Measurements from ENCODE around the gene ACTMAP.
"Not testable (repeated sequence)": the region's sequence is repeated elsewhere in the genome, so short reads cannot be mapped to it uniquely, and the experiment has no call there.

ACTMAP gene, protein sequence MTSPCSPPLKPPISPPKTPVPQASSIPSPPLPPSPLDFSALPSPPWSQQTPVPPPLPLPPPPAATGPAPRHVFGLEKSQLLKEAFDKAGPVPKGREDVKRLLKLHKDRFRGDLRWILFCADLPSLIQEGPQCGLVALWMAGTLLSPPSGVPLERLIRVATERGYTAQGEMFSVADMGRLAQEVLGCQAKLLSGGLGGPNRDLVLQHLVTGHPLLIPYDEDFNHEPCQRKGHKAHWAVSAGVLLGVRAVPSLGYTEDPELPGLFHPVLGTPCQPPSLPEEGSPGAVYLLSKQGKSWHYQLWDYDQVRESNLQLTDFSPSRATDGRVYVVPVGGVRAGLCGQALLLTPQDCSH

DNA sequence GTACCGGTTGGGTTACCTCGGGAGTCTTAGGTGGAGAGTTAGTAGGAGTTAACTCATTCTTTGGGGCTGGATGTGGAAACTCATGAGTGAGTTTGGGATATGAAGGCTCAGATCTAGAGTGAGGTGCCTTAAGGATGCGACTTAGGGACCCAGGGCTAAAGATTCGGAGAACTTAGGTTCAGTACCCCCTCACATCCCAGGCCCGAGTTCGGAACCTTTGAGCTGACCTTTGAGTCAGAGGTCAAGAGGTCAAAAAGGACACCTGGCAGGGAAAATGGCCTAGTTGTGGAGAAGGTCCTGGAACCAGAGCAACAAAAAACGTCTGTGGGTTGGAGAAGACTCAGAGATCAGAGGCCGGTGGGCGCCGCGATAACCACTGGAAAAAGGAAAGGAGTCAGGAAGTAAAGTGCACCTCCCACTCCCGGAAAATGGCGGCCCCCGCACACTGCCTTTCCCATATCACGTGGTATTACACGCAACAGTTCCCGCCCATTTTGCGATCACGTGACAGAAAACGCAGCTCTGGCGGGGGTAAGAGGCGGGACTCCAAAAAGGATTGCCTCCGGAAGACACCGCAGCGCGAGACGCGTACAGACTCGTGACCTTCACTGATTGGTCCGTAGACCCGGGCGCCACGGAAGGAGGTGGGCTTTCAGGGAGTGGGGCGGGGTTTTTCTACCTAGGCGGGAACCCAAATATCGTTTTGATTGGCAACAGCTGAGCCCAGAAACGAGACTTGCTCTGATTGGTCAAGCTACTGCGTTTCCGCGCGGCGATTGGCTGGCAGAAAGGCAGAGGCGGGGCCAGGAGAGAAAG is at the start of gene ACTMAP:
Gene ACTMAP (minus strand): TSS at position 420 of the 816 bp plus-strand sequence. CDS start 674 bp downstream, outside the sequence.
- DNase-seq, result peak; percentile 99

DNA sequence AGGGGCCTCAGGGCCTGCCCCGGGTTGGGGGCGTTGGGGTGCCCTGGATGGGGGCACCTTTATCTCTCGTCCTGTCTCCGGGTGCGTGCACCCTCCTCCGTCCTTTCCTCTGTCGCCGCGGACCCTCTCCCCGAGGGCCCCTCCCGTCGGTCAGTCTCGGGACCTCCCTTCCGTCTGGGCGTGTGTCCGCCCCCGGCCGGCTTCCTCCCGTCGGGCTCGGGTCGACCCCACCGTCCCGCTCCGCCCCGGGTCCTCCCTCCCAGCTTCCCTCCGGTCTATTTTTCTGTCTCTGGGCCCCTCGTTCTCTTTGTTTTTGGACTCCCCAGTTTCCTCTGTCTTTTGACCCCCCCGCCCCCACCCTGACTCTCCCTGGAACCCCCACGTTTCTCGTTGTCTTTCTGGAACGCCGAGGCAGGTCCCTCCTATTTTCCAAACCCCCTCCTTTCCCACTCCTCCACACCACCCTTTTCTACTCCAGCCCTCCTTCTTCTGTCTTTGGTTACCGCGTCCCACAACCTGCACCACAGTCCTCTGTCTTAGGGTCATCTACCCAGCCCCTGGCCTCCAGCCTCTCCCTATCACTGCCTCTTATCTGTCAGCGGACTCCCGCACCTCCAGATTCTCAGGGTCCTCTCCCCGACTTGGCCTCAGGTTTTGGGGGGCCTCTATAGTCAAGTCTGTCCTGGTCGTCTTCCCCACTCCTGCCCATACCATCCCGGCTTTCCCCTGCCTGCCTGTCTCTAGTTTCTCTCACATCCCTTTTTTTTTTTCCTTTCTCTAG is 49.5 kb upstream of the ACTMAP start:
- DNase-seq, result no peak

DNA sequence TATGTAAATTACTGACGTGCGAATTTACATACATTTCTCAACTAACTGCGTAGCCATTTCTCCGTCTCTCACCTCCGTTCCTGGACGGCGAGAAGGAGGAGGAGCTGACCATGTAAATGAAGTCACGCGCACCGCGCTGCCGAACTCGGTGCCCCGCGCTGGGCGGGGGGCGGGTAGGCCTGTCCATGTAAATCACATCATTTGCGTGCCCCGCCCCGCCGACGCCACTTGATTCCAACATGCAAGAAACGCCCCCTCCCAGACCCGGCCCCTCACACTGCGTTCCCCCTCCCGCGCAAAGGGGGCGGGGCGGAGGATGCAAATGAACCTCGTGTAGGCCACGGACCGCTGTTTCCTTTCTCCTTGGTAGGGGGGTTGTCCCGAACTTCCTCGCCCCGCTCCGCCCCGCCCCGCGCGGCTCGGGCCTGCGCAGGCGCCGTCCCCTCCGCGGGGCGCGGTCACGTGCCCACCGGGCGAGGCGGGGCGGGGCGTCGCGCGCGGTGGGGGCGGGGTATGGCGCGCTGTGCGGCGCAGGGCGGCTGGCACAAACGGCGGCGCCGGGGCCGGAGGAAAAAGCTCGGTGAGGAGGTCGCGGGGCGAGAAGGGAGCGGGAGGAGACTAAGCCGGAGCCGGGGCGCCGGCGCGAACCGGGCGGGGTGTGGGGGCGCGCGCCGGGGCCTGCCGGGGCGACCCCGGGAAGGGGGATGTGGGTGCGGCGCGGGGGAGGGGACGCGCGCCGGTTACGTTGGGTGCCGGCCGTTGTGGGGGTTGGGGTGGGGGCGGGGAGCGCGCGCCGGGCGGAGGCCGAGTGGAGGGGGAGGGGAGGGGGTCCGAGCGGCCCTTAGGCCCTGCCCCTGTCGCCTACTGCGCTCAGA is 48.6 kb upstream of the ACTMAP start, which contains the start of gene EGLN2:
Gene EGLN2 (plus strand): TSS at position 509 of the 875 bp plus-strand sequence. CDS start 1,382 bp downstream, outside the sequence.
- peak; percentile 98 for DNase-seq

DNA sequence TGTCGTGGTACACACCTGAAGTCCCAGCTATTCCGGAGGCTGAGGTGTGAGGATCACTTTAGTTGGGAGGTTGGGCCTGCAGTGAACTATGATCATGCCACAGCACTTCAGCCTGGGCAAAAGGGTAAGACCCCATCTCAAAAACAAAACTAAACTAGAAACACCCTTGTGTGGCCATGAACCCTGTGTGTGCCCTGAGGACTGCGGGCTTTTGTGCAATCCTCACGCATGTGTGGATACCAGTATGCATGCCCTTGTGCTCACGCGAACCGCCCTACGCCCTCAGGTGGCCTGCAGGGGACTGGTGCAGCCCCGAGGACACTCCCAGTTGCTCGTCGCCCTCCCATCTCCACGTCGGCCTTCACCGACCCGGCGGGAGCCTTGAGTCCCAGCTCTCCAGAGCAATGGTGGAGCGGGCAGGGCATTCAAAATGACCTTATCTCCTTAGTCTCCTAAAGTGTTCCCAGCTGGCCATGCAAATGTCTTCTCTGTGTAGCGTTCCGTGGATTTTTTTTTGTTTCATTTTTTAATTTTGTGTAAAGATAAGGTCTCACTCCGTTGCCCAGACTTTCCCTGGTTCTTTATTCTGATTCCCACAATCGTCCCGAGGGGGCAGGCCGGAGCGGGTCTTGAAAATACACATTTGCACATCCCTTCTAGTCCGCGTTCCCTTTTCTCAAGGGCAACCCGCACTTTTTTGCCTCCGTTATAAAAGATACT is 47.8 kb upstream of the ACTMAP start:
- peak; percentile 66 for DNase-seq

DNA sequence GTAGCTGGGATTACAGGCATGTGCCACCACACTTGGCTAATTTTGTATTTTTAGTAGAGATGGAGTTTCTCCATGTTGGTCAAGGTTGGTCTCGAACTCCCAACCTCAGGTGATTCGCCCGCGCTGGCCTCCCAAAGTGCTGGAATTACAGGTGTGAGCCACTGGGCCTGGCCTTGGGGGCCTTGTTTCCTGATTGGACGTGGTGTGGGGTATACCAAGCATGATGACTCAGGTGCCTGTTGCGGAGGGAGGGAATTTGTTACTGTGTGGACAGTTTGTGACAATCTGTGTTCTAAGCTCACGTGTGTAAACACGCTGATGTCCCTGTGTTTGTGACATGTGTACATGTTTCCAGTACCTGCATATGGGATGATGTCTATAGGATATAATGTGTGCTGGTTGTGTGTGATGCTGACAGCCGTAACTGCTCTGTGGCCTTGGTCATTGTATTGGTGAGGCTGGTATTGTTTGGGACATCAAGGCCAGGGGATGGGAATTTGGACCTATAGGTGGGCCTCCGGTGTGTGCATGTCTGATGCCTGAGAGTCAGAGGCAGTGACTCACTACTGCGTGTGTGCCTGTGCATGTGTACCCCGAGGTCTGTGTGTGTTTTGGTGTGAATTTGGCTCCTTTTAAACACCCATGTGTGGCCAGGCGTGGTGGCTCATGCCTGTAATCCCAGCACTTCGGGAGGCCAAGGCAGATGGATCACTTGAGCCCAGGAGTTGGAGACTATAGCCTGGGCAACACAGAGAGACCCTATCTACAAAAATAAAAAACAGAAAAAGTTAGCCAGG is 47.1 kb upstream of the ACTMAP start:
- no peak for DNase-seq

DNA sequence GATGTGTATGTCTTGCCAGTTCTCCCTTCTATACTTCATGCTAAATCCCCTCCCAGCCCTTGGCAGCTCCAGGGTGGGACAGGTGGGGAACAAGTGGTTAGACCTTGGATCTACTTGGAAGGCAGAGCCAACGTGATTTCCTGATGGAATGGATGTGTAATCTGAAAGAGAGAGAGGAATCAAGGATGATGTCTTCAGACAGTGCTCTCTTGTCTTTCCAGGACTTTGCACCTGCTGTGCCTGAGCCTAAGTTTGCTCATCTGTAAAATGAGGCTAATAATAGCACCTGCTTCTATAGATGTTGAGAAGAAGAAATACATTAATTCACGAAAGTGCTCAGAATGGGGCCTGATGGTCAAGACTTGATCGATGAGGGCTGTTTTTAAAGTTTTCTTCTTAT is 41.7 kb upstream of the ACTMAP start:
- no peak for DNase-seq

DNA sequence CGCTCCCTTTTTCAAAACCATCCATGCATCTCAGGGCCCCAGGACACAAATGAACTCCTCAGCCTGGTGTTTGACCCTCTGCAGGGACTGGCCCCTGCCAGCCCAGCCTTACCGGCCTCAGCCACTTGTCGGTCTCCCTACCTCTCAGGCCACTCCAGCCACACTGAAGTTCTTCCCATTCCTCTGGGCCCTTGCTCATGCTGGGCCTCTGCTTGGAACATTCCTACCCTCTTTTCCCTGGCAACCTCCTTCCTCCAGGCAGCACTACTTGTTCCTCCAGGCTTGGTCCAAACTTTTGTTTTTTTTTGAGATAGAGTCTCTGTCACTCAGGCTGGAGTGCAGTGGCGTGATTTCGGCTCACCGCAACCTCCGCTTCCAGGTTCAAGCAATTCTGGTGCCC is 41.1 kb upstream of the ACTMAP start:
- no peak for DNase-seq

DNA sequence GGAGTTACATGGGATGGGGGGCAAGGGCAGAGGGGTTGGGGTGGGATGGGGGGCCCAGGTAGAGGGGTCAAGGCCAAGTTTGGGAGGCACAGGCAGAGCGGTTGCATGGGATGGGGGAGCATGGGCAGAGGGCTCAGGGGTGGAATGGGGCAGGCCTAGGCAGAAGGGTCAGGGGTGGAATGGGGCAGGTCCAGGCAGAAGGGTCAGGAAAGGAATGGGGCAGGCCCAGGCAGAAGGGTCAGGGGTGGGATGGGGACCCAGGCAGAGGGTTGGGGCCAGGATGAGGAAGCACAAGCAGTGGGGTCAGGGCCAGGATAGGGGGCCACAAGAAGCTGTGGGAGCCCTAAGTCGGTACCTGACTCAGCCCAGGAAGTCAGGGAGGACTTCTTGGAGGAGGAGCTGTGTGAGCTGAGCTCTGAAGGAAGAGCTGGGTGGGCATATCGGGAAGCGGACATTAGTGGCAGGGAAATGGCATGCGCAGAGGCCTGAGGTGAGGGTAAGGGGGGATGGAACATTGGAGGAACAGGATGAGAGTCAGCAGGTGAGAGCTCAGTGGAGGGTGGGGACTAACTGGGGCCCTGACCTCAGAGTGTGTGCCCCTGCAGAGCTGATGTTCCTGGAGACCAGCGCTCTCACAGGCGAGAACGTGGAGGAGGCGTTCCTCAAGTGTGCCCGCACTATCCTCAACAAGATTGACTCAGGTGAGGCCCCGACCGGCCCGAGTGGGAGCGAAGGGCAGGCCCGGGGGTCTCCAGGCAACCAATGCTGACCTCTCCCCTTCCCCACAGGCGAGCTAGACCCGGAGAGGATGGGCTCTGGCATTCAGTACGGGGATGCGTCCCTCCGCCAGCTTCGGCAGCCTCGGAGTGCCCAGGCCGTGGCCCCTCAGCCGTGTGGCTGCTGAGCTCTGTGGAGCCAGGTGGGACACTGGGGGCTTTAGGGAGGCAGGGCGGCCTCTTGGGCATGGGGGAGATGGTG is 36.1 kb upstream of the ACTMAP start:
- DNase-seq, result no peak

DNA sequence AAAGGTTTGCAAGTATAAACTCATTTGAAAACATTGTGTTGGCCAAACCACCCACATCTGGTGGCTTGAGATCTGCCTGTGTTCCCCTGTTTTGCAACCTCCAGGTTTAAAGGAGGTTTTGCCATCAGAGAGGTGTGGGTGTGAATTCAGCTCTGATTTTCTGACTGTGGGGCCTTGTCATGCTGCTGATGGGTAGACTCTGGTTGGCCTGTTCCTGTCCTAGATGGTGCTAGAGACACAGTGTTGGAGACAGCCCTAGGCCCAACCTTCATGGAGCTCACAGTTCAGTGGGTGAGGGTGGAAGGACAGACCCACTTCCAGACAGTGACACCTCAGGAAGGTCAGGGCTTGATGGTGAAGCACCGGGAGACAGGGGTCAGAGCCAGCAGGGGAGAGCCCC is 35.2 kb upstream of the ACTMAP start:
- no peak for DNase-seq

DNA sequence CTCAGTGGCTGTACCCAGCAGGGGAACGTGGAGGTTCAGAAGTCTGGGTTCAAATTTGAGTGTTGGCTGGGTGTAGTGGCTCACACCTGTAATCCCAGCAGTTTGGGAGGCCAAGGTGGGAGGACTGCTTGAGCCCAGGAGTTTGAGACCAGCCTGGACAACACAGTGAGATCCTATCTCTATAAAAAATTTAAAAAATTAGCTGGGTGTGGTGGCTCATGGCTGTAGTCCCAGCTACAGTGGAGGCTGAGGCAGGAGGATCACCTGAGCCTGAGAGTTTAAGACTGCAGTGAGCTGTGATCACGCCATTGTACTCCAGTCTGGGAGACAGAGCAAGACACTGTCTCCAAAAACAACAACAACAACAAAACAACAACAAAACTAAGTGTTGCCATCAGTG is 33.9 kb upstream of the ACTMAP start:
- not testable (repeated sequence) for DNase-seq

DNA sequence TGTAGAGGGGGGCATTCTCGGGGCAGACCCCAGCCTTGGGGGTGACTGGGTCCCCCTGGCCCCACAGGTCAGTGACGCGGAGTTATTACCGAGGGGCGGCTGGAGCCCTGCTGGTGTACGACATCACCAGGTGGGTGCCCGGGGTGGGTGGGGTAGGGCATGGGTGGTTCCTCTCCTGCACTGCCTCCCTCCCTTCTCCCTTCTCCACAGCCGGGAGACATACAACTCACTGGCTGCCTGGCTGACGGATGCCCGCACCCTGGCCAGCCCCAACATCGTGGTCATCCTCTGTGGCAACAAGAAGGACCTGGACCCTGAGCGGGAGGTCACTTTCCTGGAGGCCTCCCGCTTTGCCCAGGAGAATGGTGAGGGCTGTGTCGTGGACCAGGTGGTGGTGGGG is 33.4 kb upstream of the ACTMAP start:
- no peak for DNase-seq

DNA sequence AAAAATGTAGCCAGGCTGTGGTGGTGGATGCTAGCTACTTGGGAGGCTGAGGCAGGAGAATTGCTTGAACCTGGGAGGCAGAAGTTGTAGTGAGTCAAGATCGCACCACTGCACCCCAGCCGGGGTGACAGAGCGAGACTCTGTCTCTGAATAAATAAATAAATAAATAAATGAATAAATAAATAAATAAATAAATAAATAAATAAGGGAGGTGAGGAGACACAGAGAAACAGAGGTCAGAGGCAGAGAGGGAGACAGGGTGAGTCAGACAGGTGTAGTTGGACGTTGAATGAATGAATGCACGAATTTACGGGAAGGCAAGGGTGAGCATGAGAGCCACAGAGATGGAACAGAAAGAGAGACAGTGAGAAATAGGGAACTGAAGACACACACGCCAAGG is 30.9 kb upstream of the ACTMAP start:
- DNase-seq, result no peak

DNA sequence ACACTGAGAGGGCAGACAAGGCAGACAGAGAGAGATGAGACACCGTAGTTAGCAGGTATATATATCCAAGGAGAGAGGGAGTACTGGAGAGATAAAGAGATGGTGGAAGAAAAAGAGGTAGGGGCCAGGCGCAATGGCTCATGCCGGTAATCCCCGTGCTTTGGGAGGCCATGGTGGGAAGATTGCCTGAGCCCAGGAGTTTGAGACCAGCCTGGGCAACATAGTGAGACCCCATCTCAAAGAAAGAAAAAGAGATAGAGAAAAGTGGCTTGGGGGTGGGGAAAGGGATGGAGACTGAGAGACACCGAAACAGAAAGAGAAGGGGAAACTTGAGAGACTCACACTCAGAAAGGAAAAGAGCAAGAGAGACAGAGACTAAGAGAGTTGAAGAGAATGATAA is 30.3 kb upstream of the ACTMAP start:
- DNase-seq, result no peak

DNA sequence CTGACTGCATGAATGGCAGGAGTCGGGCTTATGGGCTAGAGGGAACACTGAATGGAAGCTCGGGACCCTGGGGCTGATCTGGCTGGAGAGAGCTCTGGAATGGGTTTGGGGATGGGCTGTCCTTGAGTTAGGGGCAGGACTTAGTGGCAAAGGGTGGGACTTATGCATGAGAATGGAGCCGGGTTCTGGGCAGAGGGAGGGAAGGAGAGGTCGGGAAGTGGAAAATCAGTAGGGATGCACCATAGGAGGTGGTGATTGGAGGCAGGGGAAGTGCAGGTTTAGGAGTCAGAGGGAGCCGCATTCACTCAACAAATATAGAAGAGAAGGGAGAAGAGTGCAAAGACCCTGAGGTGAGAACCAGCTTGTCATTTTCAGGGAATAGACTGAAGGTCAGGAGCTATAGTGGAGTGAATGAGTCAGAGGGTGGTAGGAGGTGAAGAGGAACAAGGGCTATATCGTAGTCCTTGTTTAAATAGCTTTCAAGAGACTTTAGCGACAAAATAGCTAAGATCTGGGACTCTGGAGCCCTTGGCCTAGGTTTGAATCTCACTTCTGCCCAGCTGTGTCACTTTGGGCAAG is 28.5 kb upstream of the ACTMAP start:
- DNase-seq, result no peak

DNA sequence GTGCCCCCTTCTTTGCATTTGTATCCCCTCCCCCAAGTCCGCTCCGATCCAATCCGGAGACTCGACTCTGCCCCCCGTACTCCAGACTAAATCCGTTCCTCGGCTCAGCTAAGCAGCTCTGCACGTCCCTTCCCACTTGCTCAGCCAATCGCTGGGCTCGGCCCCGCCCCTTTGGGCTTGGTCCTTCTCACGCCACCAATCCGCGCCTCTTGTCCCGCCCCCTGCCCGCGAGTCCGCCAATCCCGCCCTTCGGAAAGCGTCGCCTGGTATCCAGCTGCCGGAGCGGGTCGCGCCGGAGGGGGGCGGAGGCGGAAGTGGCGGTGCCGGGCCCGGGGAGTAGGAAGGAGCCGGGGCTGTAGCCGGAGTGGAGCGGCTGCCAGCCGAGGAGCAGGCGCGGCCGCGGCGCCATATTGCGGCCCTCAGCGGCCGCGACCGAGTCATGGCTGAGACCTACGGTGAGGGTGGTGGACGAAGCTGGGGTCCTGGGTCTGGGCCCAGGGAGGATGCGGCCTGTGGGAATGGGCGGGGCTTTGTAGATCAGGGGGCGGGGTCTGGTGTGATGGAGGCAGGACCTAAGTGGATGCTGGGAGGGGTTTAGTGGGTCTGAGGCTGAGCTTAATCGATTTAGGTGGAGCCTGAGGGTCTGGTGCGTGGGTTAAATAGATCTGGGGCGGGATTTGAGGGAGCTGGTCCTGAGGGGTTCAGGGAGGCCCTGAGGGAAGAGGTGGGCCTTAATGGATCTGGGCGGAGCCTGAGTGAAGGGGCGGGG is 27.8 kb upstream of the ACTMAP start, which contains the start of gene RAB4B:
Gene RAB4B (plus strand): TSS at position 311 of the 769 bp plus-strand sequence. CDS start 129 bp downstream, at position 440.
- DNase-seq, result peak; percentile 99

DNA sequence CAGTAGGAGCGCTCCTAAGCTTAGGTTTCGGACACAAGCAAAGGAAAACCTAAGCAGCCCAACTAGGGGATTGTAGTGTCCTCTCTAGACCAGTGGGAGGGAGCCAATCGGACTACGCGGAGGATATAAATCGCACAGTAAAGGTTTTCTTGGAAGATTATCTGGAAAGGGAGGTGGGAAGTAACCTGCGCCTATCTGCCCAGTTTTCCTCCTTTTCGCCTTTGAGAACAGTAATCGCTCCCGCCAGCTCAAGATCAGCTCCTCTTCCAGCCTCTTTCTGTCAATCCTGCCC is 27.3 kb upstream of the ACTMAP start:
- DNase-seq, result no peak

DNA sequence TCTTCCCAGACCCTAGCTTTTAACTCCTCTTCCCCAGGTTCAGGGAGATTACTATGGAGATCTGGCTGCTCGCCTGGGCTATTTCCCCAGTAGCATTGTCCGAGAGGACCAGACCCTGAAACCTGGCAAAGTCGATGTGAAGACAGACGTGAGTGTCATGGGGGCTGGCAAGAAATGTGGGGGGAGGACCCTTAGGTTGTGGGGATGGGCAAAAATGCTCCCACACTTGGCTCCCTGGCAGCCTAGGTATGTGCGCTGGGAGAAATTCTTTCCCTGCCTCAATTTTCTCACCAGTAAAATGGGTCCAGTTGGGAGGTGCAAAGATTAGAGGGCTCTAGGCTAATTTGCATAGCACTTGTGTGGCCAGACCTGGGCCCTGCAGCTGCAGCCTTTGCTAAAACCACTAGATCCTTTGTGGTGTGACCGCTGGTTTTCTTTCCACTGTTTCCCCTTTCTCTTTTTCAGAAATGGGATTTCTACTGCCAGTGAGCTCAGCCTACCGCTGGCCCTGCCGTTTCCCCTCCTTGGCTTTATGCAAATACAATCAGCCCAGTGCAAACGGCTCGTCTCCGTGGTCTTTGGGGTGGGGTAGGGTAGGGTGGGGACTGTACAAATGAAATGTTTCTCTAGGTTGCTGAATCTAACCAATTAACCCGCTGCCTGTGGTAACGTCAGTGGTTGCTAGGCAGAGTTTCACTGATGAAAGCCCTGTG is 26.8 kb upstream of the ACTMAP start:
- peak; percentile 86 for DNase-seq

DNA sequence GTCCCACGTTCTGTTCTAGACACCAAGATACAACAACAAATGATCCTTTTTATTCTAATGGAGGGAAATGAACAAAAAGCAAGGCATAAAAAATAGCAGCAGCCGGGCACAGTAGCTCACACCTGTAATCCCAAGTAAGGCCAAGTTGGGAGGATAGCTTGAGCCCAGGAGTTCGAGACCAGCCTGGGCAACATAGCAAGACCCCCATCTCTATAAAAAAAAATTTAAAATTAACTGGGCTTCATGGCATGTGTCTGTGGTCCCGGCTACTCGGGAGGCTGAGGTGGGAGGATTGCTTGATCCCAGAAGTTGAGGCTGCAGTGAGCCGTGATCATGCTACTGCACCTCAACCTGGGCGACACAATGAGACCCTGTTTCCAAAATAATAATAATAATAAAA is 26.1 kb upstream of the ACTMAP start:
- DNase-seq, result no peak

All from DMS79 treated with DMSO at 0.1 percent for 48 hours (cell line).